HepG2 (cell line): ENCODE measurements around the gene OCSTAMP. TPM values are rescaled to one million over a fixed set of nuclear protein-coding genes. Genes with fewer than 3 reads are reported as not detected.
A peak's percentile ranks its signal among the peaks of the same experiment; 100 is the strongest.

Source experiments
- AHDC1 ChIP-seq: sonication (generic); formaldehyde crosslinking; IDR thresholded peaks from 2 replicates; pipeline ENCODE4 v1.5.1; 2020; ENCODE audit warnings: mild to moderate bottlenecking, missing genetic modification reagents, borderline replicate concordance
- ATF5 ChIP-seq: sonication (generic); formaldehyde crosslinking; IDR thresholded peaks from 2 replicates; pipeline ENCODE4 v1.4.0; 2020; ENCODE audit warnings: mild to moderate bottlenecking, low read depth, missing genetic modification reagents
- CBX2 ChIP-seq, 2 experiments: fragments of 200-600 bp in 1 of 2; sonication (generic); formaldehyde crosslinking in 1 of 2; IDR thresholded peaks; 2 replicates each; pipeline versions ENCODE4 v1.7.0 to v1.8.1; 2018 to 2022; ENCODE audit warnings: low read depth in 2 of 2, low read length in 1 of 2, mild to moderate bottlenecking in 1 of 2, missing genetic modification reagents in 1 of 2
- DPF2 ChIP-seq: sonication (generic); formaldehyde crosslinking; IDR thresholded peaks from 2 replicates; pipeline ENCODE4 v1.4.0; 2020; ENCODE audit warnings: mild to moderate bottlenecking, low read depth, missing genetic modification reagents, borderline replicate concordance
- ETV5 ChIP-seq: IDR thresholded peaks from 2 replicates; pipeline ENCODE4 v1.6.1; 2018; ENCODE audit warnings: missing biosample characterization, missing genetic modification reagents, inconsistent platforms, borderline replicate concordance
- FOXP1 ChIP-seq, 2 experiments: fragments of 450-650 bp in 1 of 2; IDR thresholded peaks; 2 replicates each; pipeline ENCODE4 v1.6.1; 2017 to 2018; ENCODE audit warnings: antibody characterized with exemption in 1 of 2
- HMG20A ChIP-seq: IDR thresholded peaks from 2 replicates; pipeline ENCODE4 v1.6.1; 2016; ENCODE audit warnings: borderline replicate concordance
- HNF4A ChIP-seq: sonication (generic); formaldehyde crosslinking; IDR thresholded peaks from 2 replicates; pipeline ENCODE4 v1.4.0; 2020; ENCODE audit warnings: missing genetic modification reagents
- HOXA9 ChIP-seq: sonication (generic); formaldehyde crosslinking; IDR thresholded peaks from 2 replicates; pipeline ENCODE4 v1.8.1; 2022; ENCODE audit warnings: missing genetic modification reagents, mild to moderate bottlenecking, moderate library complexity, borderline replicate concordance
- MATR3 ChIP-seq: sonication (generic); formaldehyde crosslinking; IDR thresholded peaks from 2 replicates; pipeline ENCODE4 v1.4.0; 2020; ENCODE audit warnings: missing genetic modification reagents
- MTA1 ChIP-seq: sonication (generic); formaldehyde crosslinking; IDR thresholded peaks from 2 replicates; pipeline ENCODE4 v1.4.0; 2020; ENCODE audit warnings: missing genetic modification reagents, mild to moderate bottlenecking, borderline replicate concordance
- NCOA2 ChIP-seq: sonication (generic); formaldehyde crosslinking; IDR thresholded peaks from 2 replicates; pipeline ENCODE4 v1.8.0; 2022; ENCODE audit warnings: inconsistent platforms
- NFIC ChIP-seq: IDR thresholded peaks from 2 replicates; pipeline ENCODE4 v1.6.1; 2012; ENCODE audit warnings: mild to moderate bottlenecking, low read length, inconsistent platforms
- NFKBIZ ChIP-seq: IDR thresholded peaks from 2 replicates; pipeline ENCODE4 v1.6.1; 2018; ENCODE audit warnings: missing genetic modification reagents, missing compliant biosample characterization
- SMAD1 ChIP-seq: sonication (generic); formaldehyde crosslinking; IDR thresholded peaks from 2 replicates; pipeline ENCODE4 v1.4.0; 2020; ENCODE audit warnings: missing genetic modification reagents, low read depth, mild to moderate bottlenecking, borderline replicate concordance
- SNAI1 ChIP-seq: sonication (generic); formaldehyde crosslinking; IDR thresholded peaks from 2 replicates; pipeline ENCODE4 v1.5.0; 2020; ENCODE audit warnings: mild to moderate bottlenecking, missing genetic modification reagents, borderline replicate concordance
- SOX13 ChIP-seq, 3 experiments: fragments of 450-650 bp in 1 of 3; sonication (generic) in 1 of 3; formaldehyde crosslinking in 1 of 3; IDR thresholded peaks in 2 of 3; conservative IDR thresholded peaks in 1 of 3; 2 replicates each; pipeline versions ENCODE4 v1.5.0 to v1.6.1; 2016 to 2020; ENCODE audit warnings: antibody characterized with exemption in 1 of 3, mild to moderate bottlenecking in 1 of 3, missing compliant biosample characterization in 1 of 3, missing genetic modification reagents in 1 of 3, moderate library complexity in 1 of 3
- TAF1 ChIP-seq: sonication (generic); formaldehyde crosslinking; IDR thresholded peaks from 2 replicates; pipeline ENCODE4 v1.4.0; 2020; ENCODE audit warnings: missing genetic modification reagents
- TARDBP ChIP-seq: sonication (generic); formaldehyde crosslinking; IDR thresholded peaks from 2 replicates; pipeline ENCODE4 v1.8.0; 2022; ENCODE audit warnings: mild to moderate bottlenecking, missing genetic modification reagents
- TFAP4 ChIP-seq: sonication (generic); IDR thresholded peaks from 2 replicates; pipeline ENCODE4 v1.6.1; 2016; ENCODE audit warnings: low read depth, borderline replicate concordance
- ZNF143 ChIP-seq: sonication (generic); formaldehyde crosslinking; IDR thresholded peaks from 2 replicates; pipeline ENCODE4 v1.4.0; 2020; ENCODE audit warnings: missing genetic modification reagents
- polyA plus RNA-seq, 8 experiments: library from polyadenylated mRNA; depleted of rRNA in 3 of 8; stranded (reverse) in 7 of 8; unstranded in 1 of 8; fragments of >200 nt; fragmentation: Illumina TruSeq in 4 of 8; extraction: Trizol in 4 of 8; gene quantifications; 2 replicates each; pipeline versions ENCODE4 v1.2.1 to v1.2.3, GENCODE V29; 2011 to 2016; ENCODE audit warnings: low read depth in 4 of 8, missing spikeins in 1 of 8, mixed read lengths in 1 of 8; ENCODE audit not compliant: insufficient read depth in 1 of 8
- total RNA-seq, 5 experiments: library from RNA; depleted of rRNA; stranded (reverse); fragments of >200 nt; fragmentation: Illumina TruSeq; extraction: Trizol; gene quantifications; 2 replicates each; pipeline ENCODE4 v1.2.3, GENCODE V29; 2016; ENCODE audit warnings: low read depth in 1 of 5

Gene OCSTAMP
- total and polyA plus RNA-seq, 2 of the 13 experiments (the other 11 are each of a cell fraction or from before 2014, with no cell fraction given) = not detected

GRCh38 chr20:46491354-46491753 lies 59.1 kb downstream of the OCSTAMP start (continued):
- TF ChIP-seq ZNF143 (CRISPR knock-in tag) (no peak), HOXA9 (CRISPR knock-in tag) (no peak), SOX13 (IDR thresholded peaks at IDR 0.05) (no peak), SOX13 (CRISPR knock-in tag; conservative IDR thresholded peaks at IDR 0.05 in 1 of 2, IDR thresholded peaks at IDR 0.05 in 1 of 2) (peak in 1 of 2 experiments; percentile 35; a peak in 1 of 4 replicates), ATF5 (no peak), TAF1 (no peak), SMAD1 (CRISPR knock-in tag) (no peak), CBX2 (IDR thresholded peaks at IDR 0.05; ENCODE audit: low read depth, low read length) (peak; percentile 54; the same call in 1 of the 2 replicates), CBX2 (CRISPR knock-in tag; IDR thresholded peaks at IDR 0.05; ENCODE audit: low read depth) (no peak; the same call in 1 of the 2 replicates), NFIC (peak; percentile 31; the same call in 1 of the 2 replicates), ETV5 (CRISPR knock-in tag) (peak; percentile 92), NFKBIZ (no peak), AHDC1 (CRISPR knock-in tag) (peak; percentile 74; the same call in 1 of the 2 replicates), FOXP1 (IDR thresholded peaks at IDR 0.05) (no peak), FOXP1 (CRISPR knock-in tag; IDR thresholded peaks at IDR 0.05) (peak; percentile 14; the same call in 1 of the 2 replicates), MATR3 (CRISPR knock-in tag) (no peak), MTA1 (CRISPR knock-in tag) (no peak), SNAI1 (CRISPR knock-in tag) (no peak), TARDBP (CRISPR knock-in tag) (peak; percentile 62; the same call in 1 of the 2 replicates), HMG20A (no peak), DPF2 (CRISPR knock-in tag) (peak; percentile 18; the same call in 1 of the 2 replicates), TFAP4 (no peak), HNF4A (CRISPR knock-in tag) (peak; percentile 46), NCOA2 (CRISPR knock-in tag) (0 out of 2 replicates have a peak, but pooled peaks have one; percentile 25)
